Femur (tissue), 1 donor: ENCODE results near the gene VIPR1.

Experiments used
- DNase-seq: peaks from one replicate; pipeline ENCODE4 v3.0.0-alpha.2; 2017

The VIPR1 gene

GRCh38 chr3:42502429-42503250, at the start of gene VIPR1:
Gene VIPR1 (plus strand): TSS chr3:42502643. CDS start chr3:42502736, 93 bp downstream.
- peak; percentile 67 for DNase-seq

GRCh38 chr3:42456211-42456610, 46.2 kb upstream of the VIPR1 start:
- DNase-seq, result no peak

- DNase-seq, result no peak
These were observed 43.3 kb upstream of the VIPR1 start for GRCh38 chr3:42459151-42459550.

- no peak for DNase-seq
These were observed 40.7 kb upstream of the VIPR1 start for GRCh38 chr3:42461762-42462161.

- DNase-seq, result no peak
These were observed 39.4 kb upstream of the VIPR1 start for GRCh38 chr3:42463093-42463492.

GRCh38 chr3:42468111-42468510, 34.3 kb upstream of the VIPR1 start:
- no peak for DNase-seq

GRCh38 chr3:42472555-42472954, 29.9 kb upstream of the VIPR1 start:
- DNase-seq, result no peak

- no peak for DNase-seq
These were observed 29.1 kb upstream of the VIPR1 start for GRCh38 chr3:42473083-42473932.

GRCh38 chr3:42476225-42477125, 26.0 kb upstream of the VIPR1 start:
- no peak for DNase-seq

- DNase-seq, result no peak
These were observed 24.7 kb upstream of the VIPR1 start for GRCh38 chr3:42477696-42478095.

- DNase-seq, result no peak
These were observed 23.6 kb upstream of the VIPR1 start for GRCh38 chr3:42478830-42479229.

GRCh38 chr3:42486814-42487565, 15.5 kb upstream of the VIPR1 start:
- DNase-seq, result no peak

GRCh38 chr3:42488687-42489086, 13.8 kb upstream of the VIPR1 start:
- peak; percentile 3 for DNase-seq

GRCh38 chr3:42489116-42489936, 13.1 kb upstream of the VIPR1 start:
- peak; percentile 3 for DNase-seq

- no peak for DNase-seq
These were observed 12.6 kb upstream of the VIPR1 start for GRCh38 chr3:42489937-42490227.

- peak; percentile 51 for DNase-seq
These were observed 12.2 kb upstream of the VIPR1 start for GRCh38 chr3:42490243-42490642.

GRCh38 chr3:42491881-42492507, 10.4 kb upstream of the VIPR1 start:
- DNase-seq, result peak; percentile 17

GRCh38 chr3:42492508-42493080, 9.8 kb upstream of the VIPR1 start:
- peak; percentile 18 for DNase-seq

GRCh38 chr3:42493126-42493797, 9.2 kb upstream of the VIPR1 start:
- peak; percentile 10 for DNase-seq

GRCh38 chr3:42493798-42494151, 8.7 kb upstream of the VIPR1 start:
- peak; percentile 13 for DNase-seq
